ENCODE results near the gene GTF3C4. TPM values are rescaled to one million over a fixed set of nuclear protein-coding genes. Genes with fewer than 3 reads are reported as not detected.
A peak's percentile ranks its signal among the peaks of the same experiment; 100 is the strongest.

The GTF3C4 gene
- total RNA-seq, 2 donors from 2014 or later, result 28.5 to 29.3 TPM

DNA sequence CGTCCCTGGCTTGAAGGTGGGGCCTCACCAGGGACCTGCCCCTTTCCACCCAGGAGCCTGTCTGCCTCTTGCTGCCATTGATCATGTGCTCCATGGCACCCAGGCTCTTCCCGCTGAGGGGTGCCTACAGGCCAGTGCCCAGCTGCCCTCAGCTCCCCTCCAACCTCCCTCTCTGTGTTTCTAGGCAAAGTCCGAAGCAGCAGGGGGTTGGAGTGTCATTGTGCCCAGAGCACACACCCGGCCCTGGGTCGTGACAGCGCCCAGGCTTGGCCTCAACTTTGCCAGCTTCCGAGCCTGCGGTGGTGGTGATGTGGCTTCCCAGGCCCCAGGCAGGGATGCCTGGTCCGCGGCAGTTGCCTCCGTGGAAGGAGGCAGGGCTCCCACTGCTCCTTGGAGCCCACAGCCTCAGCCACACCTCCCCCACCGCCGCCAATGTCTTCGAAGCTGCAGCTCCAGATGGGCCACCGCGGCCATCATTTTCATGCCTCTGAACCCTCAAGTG, 52.4 kb downstream of the GTF3C4 start:
- Mint-ChIP-seq H3K9me3 (no peaks in the 10 kb centered on the region), H3K36me3 (ENCODE audit: low read depth) (no peaks in the 10 kb centered on the region), H3K4me1 (no peaks in the 10 kb centered on the region), H3K27me3 (ENCODE audit: insufficient read depth) (peaks cover 21% of the 10 kb centered on the region), H3K4me3 (no peak overlapping the region), H3K27ac (no peak overlapping the region)
- Histone ChIP-seq H3K9ac (ENCODE audit: extremely low read depth, low read length, poor library complexity, severe bottlenecking) (no peak overlapping the region), H3K27me3 (ENCODE audit: control insufficient read depth, insufficient read depth, low read length, poor library complexity, severe bottlenecking) (peaks cover under 1% of the 10 kb centered on the region), H3K36me3 (ENCODE audit: control insufficient read depth, insufficient read depth, low read length) (no peaks in the 10 kb centered on the region), H3K4me1 (ENCODE audit: control insufficient read depth, insufficient read depth, low read length) (no peaks in the 10 kb centered on the region), H3K4me3 (ENCODE audit: low read length) (no peak overlapping the region), H3K27ac (ENCODE audit: low read depth, low read length) (no peak overlapping the region), H3K9me3 (ENCODE audit: control insufficient read depth, low read length) (no peaks in the 10 kb centered on the region)
- TF ChIP-seq, protein P1, sequence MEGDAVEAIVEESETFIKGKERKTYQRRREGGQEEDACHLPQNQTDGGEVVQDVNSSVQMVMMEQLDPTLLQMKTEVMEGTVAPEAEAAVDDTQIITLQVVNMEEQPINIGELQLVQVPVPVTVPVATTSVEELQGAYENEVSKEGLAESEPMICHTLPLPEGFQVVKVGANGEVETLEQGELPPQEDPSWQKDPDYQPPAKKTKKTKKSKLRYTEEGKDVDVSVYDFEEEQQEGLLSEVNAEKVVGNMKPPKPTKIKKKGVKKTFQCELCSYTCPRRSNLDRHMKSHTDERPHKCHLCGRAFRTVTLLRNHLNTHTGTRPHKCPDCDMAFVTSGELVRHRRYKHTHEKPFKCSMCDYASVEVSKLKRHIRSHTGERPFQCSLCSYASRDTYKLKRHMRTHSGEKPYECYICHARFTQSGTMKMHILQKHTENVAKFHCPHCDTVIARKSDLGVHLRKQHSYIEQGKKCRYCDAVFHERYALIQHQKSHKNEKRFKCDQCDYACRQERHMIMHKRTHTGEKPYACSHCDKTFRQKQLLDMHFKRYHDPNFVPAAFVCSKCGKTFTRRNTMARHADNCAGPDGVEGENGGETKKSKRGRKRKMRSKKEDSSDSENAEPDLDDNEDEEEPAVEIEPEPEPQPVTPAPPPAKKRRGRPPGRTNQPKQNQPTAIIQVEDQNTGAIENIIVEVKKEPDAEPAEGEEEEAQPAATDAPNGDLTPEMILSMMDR (conservative IDR thresholded peaks at IDR 0.05), result no peak
- peak; percentile 41 for DNase-seq
- 86 to 91% methylated on average over 10 to 16 of the region's 16 CpGs for WGBS, 2 experiments (ENCODE audit: insufficient coverage in 1 of 2, insufficient read length in 1 of 2)

DNA sequence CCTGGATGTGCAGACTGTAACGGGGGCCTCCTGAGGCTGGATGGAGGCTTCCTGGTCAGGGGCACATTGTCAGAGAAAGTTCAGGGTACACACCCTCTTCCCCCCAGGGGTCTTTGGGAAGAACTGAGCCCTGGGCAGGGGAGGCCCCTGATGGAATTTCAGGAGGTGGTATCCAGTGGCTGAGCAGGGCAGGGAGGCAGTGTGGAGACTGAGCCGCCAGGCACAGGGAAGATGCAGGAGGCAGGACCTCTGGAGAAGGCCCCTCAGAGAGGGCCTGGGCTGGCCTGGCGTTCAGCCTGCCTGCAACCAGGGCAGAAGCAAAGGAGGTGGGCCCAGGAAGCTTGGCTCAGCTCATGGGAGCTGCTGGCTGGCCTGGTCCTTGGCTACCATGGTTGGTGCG, 53.5 kb downstream of the GTF3C4 start:
- H3K4me1 ChIP-seq (ENCODE audit: control insufficient read depth, insufficient read depth, low read length), result no peaks in the 10 kb centered on the region
- H3K9me3 ChIP-seq (ENCODE audit: control insufficient read depth, low read length), result no peaks in the 10 kb centered on the region
- WGBS, 2 experiments (ENCODE audit: insufficient coverage in 1 of 2, insufficient read length in 1 of 2), result 87 to 89% methylated on average over 3 to 4 of the region's 4 CpGs
- no peaks in the 10 kb centered on the region for H3K9me3 Mint-ChIP-seq
- H3K36me3 Mint-ChIP-seq (ENCODE audit: low read depth), result no peaks in the 10 kb centered on the region
- DNase-seq, result no peak
- no peaks in the 10 kb centered on the region for H3K36me3 ChIP-seq (ENCODE audit: control insufficient read depth, insufficient read depth, low read length)
- H3K4me1 Mint-ChIP-seq, result no peaks in the 10 kb centered on the region
- TF ChIP-seq, protein P1 (conservative IDR thresholded peaks at IDR 0.05), result no peak
- no peak overlapping the region for H3K27ac ChIP-seq (ENCODE audit: low read depth, low read length)
- no peak overlapping the region for H3K27ac Mint-ChIP-seq
- no peak overlapping the region for H3K4me3 Mint-ChIP-seq
- peaks cover 4% of the 10 kb centered on the region for H3K27me3 ChIP-seq (ENCODE audit: control insufficient read depth, insufficient read depth, low read length, poor library complexity, severe bottlenecking)
- no peak overlapping the region for H3K9ac ChIP-seq (ENCODE audit: extremely low read depth, low read length, poor library complexity, severe bottlenecking)
- H3K27me3 Mint-ChIP-seq (ENCODE audit: insufficient read depth), result peaks cover 22% of the 10 kb centered on the region
- H3K4me3 ChIP-seq (ENCODE audit: low read length), result no peak overlapping the region

DNA sequence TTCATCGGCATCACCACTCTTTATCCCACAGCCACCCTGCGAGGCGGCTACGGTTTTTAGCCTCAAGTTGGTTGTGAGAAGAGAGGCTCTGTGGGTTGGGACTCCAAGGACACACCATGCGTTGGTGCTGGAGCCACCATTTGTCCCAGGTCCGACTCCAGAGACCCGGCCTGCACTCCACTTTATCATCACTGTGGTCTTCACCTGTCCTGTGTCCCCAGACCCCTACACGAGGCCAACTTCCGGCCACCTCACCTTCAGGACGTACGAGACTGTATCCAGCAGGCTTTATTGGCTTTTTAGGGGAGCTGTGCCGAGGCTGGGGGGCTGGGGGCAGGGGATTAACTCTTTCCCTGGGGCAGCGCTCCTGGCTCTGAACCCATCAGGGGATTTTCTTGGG, 55.0 kb downstream of the GTF3C4 start:
- H3K4me3 Mint-ChIP-seq, result no peak overlapping the region
- H3K9me3 Mint-ChIP-seq, result no peaks in the 10 kb centered on the region
- H3K4me1 Mint-ChIP-seq, result no peaks in the 10 kb centered on the region
- no peak overlapping the region for H3K9ac ChIP-seq (ENCODE audit: extremely low read depth, low read length, poor library complexity, severe bottlenecking)
- H3K36me3 Mint-ChIP-seq (ENCODE audit: low read depth), result no peaks in the 10 kb centered on the region
- H3K9me3 ChIP-seq (ENCODE audit: control insufficient read depth, low read length), result no peaks in the 10 kb centered on the region
- no peak overlapping the region for H3K4me3 ChIP-seq (ENCODE audit: low read length)
- H3K27me3 Mint-ChIP-seq (ENCODE audit: insufficient read depth), result peaks cover 22% of the 10 kb centered on the region
- H3K27ac ChIP-seq (ENCODE audit: low read depth, low read length), result no peak overlapping the region
- peaks cover 4% of the 10 kb centered on the region for H3K27me3 ChIP-seq (ENCODE audit: control insufficient read depth, insufficient read depth, low read length, poor library complexity, severe bottlenecking)
- TF ChIP-seq, protein P1 (conservative IDR thresholded peaks at IDR 0.05), result no peak
- no peak overlapping the region for H3K27ac Mint-ChIP-seq
- H3K36me3 ChIP-seq (ENCODE audit: control insufficient read depth, insufficient read depth, low read length), result no peaks in the 10 kb centered on the region
- DNase-seq, result peak; percentile 18
- no peaks in the 10 kb centered on the region for H3K4me1 ChIP-seq (ENCODE audit: control insufficient read depth, insufficient read depth, low read length)
- 91 to 94% methylated on average over 5 to 13 of the region's 13 CpGs for WGBS, 2 experiments (ENCODE audit: insufficient coverage in 1 of 2, insufficient read length in 1 of 2)

Data from endodermal cell (in vitro differentiated cells).